BLaER1 (cell line): ENCODE data around the gene MLIP.
"Not testable (repeated sequence)": the region's sequence is repeated elsewhere in the genome, so short reads cannot be mapped to it uniquely, and the experiment has no call there.

ENCODE experiments used
- H3K27ac ChIP-seq: shearing (Covaris generic); formaldehyde crosslinking; 2 replicates; pipeline ENCODE4 v1.8.1; 2022
- H3K27me3 ChIP-seq: shearing (Covaris generic); formaldehyde crosslinking; 2 replicates; pipeline ENCODE4 v1.8.1; 2022
- H3K36me3 ChIP-seq: shearing (Covaris generic); formaldehyde crosslinking; 2 replicates; pipeline ENCODE4 v1.8.1; 2022
- H3K4me1 ChIP-seq: shearing (Covaris generic); formaldehyde crosslinking; 2 replicates; pipeline ENCODE4 v1.8.1; 2022
- H3K4me2 ChIP-seq: shearing (Covaris generic); formaldehyde crosslinking; 2 replicates; pipeline ENCODE4 v1.8.1; 2022
- H3K4me3 ChIP-seq: shearing (Covaris generic); formaldehyde crosslinking; 2 replicates; pipeline ENCODE4 v1.8.1; 2022
- H3K9ac ChIP-seq: shearing (Covaris generic); formaldehyde crosslinking; 2 replicates; pipeline ENCODE4 v1.8.1; 2022
- H3K9me3 ChIP-seq: shearing (Covaris generic); formaldehyde crosslinking; 2 replicates; pipeline ENCODE4 v1.8.1; 2022
- H4K20me1 ChIP-seq: shearing (Covaris generic); formaldehyde crosslinking; 2 replicates; pipeline ENCODE4 v1.8.1; 2022
- Cebpa-rat ChIP-seq: shearing (Covaris generic); IDR thresholded peaks from 2 replicates; pipeline ENCODE4 v1.8.1; 2022

MLIP gene

DNA sequence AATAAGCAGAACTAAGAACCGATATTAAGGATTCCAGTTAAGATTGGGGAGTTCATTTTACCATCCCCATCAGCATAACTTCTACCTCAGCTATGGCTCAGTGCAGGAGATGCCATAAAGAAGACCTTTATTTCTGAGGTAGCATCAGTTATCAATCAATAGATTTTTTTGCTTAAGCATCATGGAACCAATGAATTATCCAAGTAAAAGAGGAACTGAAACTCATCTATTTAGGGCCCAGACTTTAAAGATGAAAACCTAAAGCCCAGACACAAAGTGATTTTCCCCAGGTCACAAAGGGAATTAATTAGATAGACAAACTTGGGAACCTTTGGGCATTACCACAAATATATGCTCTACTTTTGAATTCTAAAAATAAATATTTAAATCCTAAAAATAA, 137.8 kb downstream of the MLIP start:
- Histone ChIP-seq H3K9me3 (no peaks in the 10 kb centered on the region), H3K4me1 (peaks cover 17% of the 10 kb centered on the region), H3K36me3 (no peaks in the 10 kb centered on the region), H4K20me1 (no peaks in the 10 kb centered on the region), H3K27ac (no peak overlapping the region), H3K4me2 (no peak overlapping the region), H3K9ac (no peak overlapping the region), H3K4me3 (no peak overlapping the region), H3K27me3 (no peaks in the 10 kb centered on the region)
- TF ChIP-seq Cebpa-rat: no peak

GRCh38 chr6:54249812-54250211, 138.6 kb downstream of the MLIP start:
- H3K36me3 ChIP-seq: not testable (repeated sequence)

DNA sequence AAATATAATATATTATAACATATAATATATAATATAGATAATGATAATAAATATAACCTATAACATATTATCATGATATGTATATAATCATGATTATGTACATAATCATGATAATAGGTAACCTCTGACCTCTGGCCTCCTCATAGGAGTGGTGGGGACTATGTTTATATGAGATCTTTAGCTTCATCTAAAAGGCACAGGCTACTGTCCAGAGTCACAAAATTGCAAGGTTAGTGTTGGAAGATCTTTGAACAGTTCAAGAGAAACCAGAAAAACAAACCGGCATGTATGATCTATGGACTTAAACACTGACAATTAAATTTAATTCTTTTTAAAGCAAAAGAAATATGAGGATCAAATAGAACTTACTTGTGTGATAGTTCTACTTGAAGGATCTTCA, 141.3 kb downstream of the MLIP start:
- Histone ChIP-seq H3K27me3 (no peaks in the 10 kb centered on the region), H3K4me3 (no peak overlapping the region), H3K36me3 (no peaks in the 10 kb centered on the region), H3K9me3 (no peaks in the 10 kb centered on the region), H3K4me2 (no peak overlapping the region), H3K4me1 (peaks cover 17% of the 10 kb centered on the region), H3K9ac (no peak overlapping the region), H4K20me1 (no peaks in the 10 kb centered on the region), H3K27ac (no peak overlapping the region)
- TF ChIP-seq Cebpa-rat: no peak

More at GRCh38 chr6:54249812-54250211, 138.6 kb downstream of the MLIP start:
- not testable (repeated sequence) for H3K4me2 ChIP-seq, H3K9me3 ChIP-seq, H3K4me3 ChIP-seq, H3K27ac ChIP-seq, H4K20me1 ChIP-seq, H3K27me3 ChIP-seq, H3K9ac ChIP-seq
- H3K4me1 ChIP-seq: peaks cover 17% of the 10 kb centered on the region

GRCh38 chr6:54252916-54253315, 141.7 kb downstream of the MLIP start:
- Histone ChIP-seq H3K4me3 (no peak overlapping the region), H4K20me1 (no peaks in the 10 kb centered on the region), H3K9me3 (no peaks in the 10 kb centered on the region), H3K4me2 (no peak overlapping the region), H3K4me1 (peaks cover 17% of the 10 kb centered on the region), H3K9ac (no peak overlapping the region), H3K36me3 (no peaks in the 10 kb centered on the region), H3K27me3 (no peaks in the 10 kb centered on the region), H3K27ac (no peak overlapping the region)
- TF ChIP-seq Cebpa-rat: no peak

DNA sequence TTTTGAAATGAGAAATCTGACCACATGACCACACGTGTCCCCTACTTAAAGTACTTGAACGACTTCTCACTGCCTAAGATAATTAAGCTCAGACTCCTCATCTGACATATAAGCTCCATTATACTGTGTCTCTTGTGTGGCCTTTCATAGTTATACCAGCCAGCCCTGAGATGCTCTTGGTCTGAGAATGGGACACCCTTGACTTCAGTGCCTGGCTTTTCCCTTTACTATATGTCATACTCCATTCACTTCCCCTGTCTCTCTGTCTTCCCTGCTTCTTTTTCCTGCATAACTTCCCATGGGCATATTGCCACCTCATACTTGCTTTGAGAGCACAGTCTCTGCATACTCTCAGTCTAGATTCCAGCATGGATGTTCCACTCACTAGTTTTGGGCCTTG, 143.6 kb downstream of the MLIP start:
- H4K20me1 ChIP-seq: no peaks in the 10 kb centered on the region
- no peak for TF ChIP-seq Cebpa-rat
- no peaks in the 10 kb centered on the region for H3K27me3 ChIP-seq
- no peak overlapping the region for H3K9ac ChIP-seq
- H3K4me1 ChIP-seq: no peaks in the 10 kb centered on the region
- H3K4me2 ChIP-seq: no peak overlapping the region
- no peaks in the 10 kb centered on the region for H3K36me3 ChIP-seq
- no peak overlapping the region for H3K4me3 ChIP-seq
- H3K9me3 ChIP-seq: no peaks in the 10 kb centered on the region
- H3K27ac ChIP-seq: no peak overlapping the region

- Histone ChIP-seq H3K9me3 (no peaks in the 10 kb centered on the region), H3K4me3 (no peak overlapping the region), H4K20me1 (no peaks in the 10 kb centered on the region), H3K36me3 (no peaks in the 10 kb centered on the region), H3K27me3 (no peaks in the 10 kb centered on the region), H3K9ac (no peak overlapping the region), H3K4me1 (no peaks in the 10 kb centered on the region), H3K27ac (no peak overlapping the region), H3K4me2 (no peak overlapping the region)
- TF ChIP-seq Cebpa-rat: no peak
These were observed 144.6 kb downstream of the MLIP start for GRCh38 chr6:54255886-54256285.

DNA sequence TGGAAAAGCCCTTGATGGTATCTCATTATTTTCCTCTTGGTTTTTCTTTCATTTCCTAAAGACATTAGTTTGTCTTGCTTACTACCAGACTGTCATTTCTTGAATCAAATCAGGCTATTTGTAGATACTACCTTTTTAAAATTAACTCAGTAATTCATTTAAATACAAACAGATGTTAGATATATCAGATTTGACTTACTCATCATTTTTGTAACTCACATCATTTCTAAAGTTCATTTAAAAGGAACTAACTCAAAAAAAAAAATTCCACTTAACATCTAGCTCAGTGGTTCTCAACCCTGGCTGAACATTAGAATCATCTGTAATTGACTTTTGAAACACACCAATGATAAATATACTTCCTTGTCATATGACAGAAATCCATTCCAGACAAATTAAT, 148.8 kb downstream of the MLIP start:
- H3K9me3 ChIP-seq: no peaks in the 10 kb centered on the region
- no peak overlapping the region for H3K9ac ChIP-seq
- H4K20me1 ChIP-seq: no peaks in the 10 kb centered on the region
- H3K4me1 ChIP-seq: no peaks in the 10 kb centered on the region
- no peak overlapping the region for H3K27ac ChIP-seq
- no peak overlapping the region for H3K4me2 ChIP-seq
- no peak for TF ChIP-seq Cebpa-rat
- no peaks in the 10 kb centered on the region for H3K36me3 ChIP-seq
- no peaks in the 10 kb centered on the region for H3K27me3 ChIP-seq
- H3K4me3 ChIP-seq: no peak overlapping the region

DNA sequence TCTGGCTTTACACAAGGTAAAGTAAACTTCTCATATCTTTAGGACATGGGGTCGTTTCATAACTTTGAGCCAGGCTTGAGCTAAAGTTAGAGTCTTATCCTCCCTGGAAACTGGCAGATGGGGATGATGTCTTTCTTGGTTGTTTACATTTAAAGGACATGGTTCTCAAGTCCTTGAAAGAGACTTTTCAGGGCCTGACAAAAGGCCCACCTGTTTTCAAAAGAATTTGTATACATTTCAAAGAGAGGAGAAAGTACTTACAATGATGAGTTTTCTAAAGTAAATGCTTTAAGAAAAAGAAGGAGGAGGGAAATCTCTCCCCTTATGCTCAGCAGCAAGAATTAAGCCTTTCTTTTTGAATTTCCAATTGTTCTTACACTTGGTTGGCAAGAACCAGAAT, 151.3 kb downstream of the MLIP start:
- no peaks in the 10 kb centered on the region for H3K9me3 ChIP-seq
- no peaks in the 10 kb centered on the region for H3K27me3 ChIP-seq
- no peak overlapping the region for H3K27ac ChIP-seq
- no peak overlapping the region for H3K4me3 ChIP-seq
- H4K20me1 ChIP-seq: no peaks in the 10 kb centered on the region
- H3K9ac ChIP-seq: no peak overlapping the region
- H3K4me2 ChIP-seq: no peak overlapping the region
- no peak for TF ChIP-seq Cebpa-rat
- H3K4me1 ChIP-seq: no peaks in the 10 kb centered on the region
- no peaks in the 10 kb centered on the region for H3K36me3 ChIP-seq

DNA sequence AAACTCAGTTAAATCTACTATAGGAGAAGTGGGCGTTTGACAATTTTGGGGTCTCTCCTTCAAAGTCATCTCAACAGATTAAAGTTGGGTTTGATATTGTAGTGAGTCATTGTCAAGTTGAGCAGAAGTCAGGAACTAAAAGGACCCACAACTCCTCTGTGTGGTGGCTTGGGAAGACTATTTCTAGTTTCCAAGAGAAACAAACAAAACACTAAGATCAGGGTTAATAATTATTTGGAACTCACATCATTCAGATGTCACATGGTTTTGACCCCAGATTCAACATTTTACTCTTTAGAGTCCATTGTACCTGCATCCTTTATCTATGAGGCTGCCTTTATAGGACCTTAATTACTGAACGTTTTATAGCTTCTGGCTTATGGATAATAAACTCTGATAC, 151.7 kb downstream of the MLIP start:
- H3K36me3 ChIP-seq: no peaks in the 10 kb centered on the region
- no peak overlapping the region for H3K4me3 ChIP-seq
- H3K4me1 ChIP-seq: no peaks in the 10 kb centered on the region
- H3K9me3 ChIP-seq: no peaks in the 10 kb centered on the region
- H4K20me1 ChIP-seq: no peaks in the 10 kb centered on the region
- TF ChIP-seq Cebpa-rat: no peak
- no peak overlapping the region for H3K27ac ChIP-seq
- no peak overlapping the region for H3K4me2 ChIP-seq
- H3K27me3 ChIP-seq: no peaks in the 10 kb centered on the region
- H3K9ac ChIP-seq: no peak overlapping the region

DNA sequence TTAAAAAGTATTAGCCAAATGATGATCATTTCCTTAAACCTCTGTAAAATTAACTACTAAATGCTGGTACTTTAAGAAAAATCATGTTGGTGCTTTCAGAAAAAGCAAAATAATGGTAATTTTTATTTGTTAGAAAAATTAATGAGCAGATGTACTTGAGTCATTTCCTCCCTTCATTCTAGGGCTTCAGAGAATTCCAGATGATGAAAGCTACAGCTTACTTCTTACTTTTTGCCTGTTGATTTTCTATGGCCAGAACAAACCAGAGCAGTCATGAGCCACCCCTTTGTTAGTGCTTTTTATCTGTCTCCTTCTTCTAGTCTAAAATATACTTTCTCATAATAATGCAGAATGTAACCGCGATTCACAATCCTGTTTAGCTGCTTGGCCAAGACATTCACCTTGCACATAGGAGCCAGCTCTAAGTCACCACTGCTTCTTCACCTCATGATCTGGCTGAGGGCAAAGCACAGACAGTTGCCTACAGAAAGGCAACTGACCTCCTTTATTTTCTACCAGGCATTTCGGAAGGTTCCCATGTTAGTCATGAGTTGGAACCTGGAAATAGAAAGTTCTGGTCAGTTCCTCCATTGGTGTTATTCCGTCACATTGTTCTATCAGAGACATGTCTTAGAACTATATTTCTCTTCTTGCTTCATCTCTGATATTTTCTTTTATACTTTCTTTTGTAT, 153.5 kb downstream of the MLIP start:
- no peak for TF ChIP-seq Cebpa-rat
- Histone ChIP-seq H3K9me3 (no peaks in the 10 kb centered on the region), H3K4me3 (no peak overlapping the region), H3K36me3 (no peaks in the 10 kb centered on the region), H3K4me2 (no peak overlapping the region), H3K4me1 (no peaks in the 10 kb centered on the region), H3K27ac (no peak overlapping the region), H3K9ac (no peak overlapping the region), H4K20me1 (no peaks in the 10 kb centered on the region), H3K27me3 (no peaks in the 10 kb centered on the region)

DNA sequence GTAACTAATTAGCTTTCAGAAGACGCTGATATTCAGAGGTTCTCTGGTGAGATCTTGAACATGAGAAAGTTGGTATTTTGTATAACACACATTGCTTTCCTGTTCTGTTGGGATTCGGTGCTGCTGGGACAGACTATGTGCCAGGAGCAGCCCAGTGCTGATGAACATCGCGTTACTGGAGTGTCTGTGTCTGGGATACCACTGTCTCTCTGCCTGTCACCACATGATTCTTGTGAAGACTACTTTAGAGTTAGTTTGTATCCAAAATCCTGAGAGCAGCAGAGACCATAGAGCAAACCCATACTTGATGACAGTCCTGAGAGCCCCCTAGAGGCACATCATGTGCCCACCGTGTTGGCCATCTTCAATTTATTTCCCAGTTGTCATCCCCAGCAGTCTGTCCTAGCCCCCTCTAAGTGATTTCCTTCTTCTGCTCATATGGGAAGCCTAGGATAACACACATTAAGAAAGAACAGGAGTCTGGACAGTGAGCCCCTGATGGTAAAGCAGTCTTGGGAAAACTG, 155.2 kb downstream of the MLIP start:
- H3K27ac ChIP-seq: no peak overlapping the region
- no peak for TF ChIP-seq Cebpa-rat
- H3K9ac ChIP-seq: no peak overlapping the region
- H3K36me3 ChIP-seq: no peaks in the 10 kb centered on the region
- no peaks in the 10 kb centered on the region for H3K27me3 ChIP-seq
- no peak overlapping the region for H3K4me2 ChIP-seq
- H3K4me3 ChIP-seq: no peak overlapping the region
- no peaks in the 10 kb centered on the region for H4K20me1 ChIP-seq
- H3K9me3 ChIP-seq: no peaks in the 10 kb centered on the region
- H3K4me1 ChIP-seq: no peaks in the 10 kb centered on the region
